ENCODE results near the gene CD2AP. TPM values are rescaled to one million over a fixed set of nuclear protein-coding genes. Genes with fewer than 3 reads are reported as not detected.

Gene CD2AP
- total RNA-seq, 2 experiments from 2014 or later, result 28.3 to 29.2 TPM

- Mint-ChIP-seq H3K4me3 (no peak overlapping the region), H3K9me3 (no peaks in the 10 kb centered on the region), H3K27me3 (no peaks in the 10 kb centered on the region)
Observed at GRCh38 chr6:47529734-47530133, 52.1 kb downstream of the CD2AP start.

GRCh38 chr6:47532981-47533585 lies 55.5 kb downstream of the CD2AP start:
- CTCF ChIA-PET, result no interaction called here
- intact Hi-C loops (cut with micrococcal nuclease), result no loop called here
- no peak overlapping the region for H3K27ac Mint-ChIP-seq
- H3K36me3 Mint-ChIP-seq (ENCODE audit: low read depth), result peaks cover 33% of the 10 kb centered on the region
- DNase-seq (no peak), ATAC-seq (no peak)
- POLR2A ChIA-PET, result no interaction called here
- no peaks in the 10 kb centered on the region for H3K9me3 Mint-ChIP-seq
- H3K4me1 Mint-ChIP-seq (ENCODE audit: low read depth), result peaks cover 13% of the 10 kb centered on the region
- no peak overlapping the region for H3K4me3 Mint-ChIP-seq
- H3K27me3 Mint-ChIP-seq, result no peaks in the 10 kb centered on the region
- TF ChIP-seq CTCF (IDR thresholded peaks at IDR 0.05), result no peak

More at GRCh38 chr6:47529734-47530133, 52.1 kb downstream of the CD2AP start:
- CTCF ChIA-PET, result interaction anchor here (0.8 to 1.0 kb wide), 2 partner anchors 10 to 44 kb away, joined by 3 to 4 read pairs; no protein-coding TSS in a partner anchor
- TF ChIP-seq CTCF (IDR thresholded peaks at IDR 0.05), result no peak
- DNase-seq (no peak), ATAC-seq (no peak)
- intact Hi-C loops (cut with micrococcal nuclease), result no loop called here
- Mint-ChIP-seq H3K36me3 (ENCODE audit: low read depth) (peaks cover 31% of the 10 kb centered on the region), H3K4me1 (ENCODE audit: low read depth) (peaks cover 20% of the 10 kb centered on the region), H3K27ac (no peak overlapping the region)
- POLR2A ChIA-PET, result no interaction called here

GRCh38 chr6:47534063-47534462 lies 56.5 kb downstream of the CD2AP start:
- H3K27ac Mint-ChIP-seq, result no peak overlapping the region
- intact Hi-C loops (cut with micrococcal nuclease), result no loop called here
- no peaks in the 10 kb centered on the region for H3K27me3 Mint-ChIP-seq
- no peak for TF ChIP-seq CTCF (IDR thresholded peaks at IDR 0.05)
- no peak overlapping the region for H3K4me3 Mint-ChIP-seq
- POLR2A ChIA-PET, result interaction anchor here (0.6 kb wide), 1 partner anchor 56 kb away, joined by 3 read pairs; no protein-coding TSS in a partner anchor
- H3K36me3 Mint-ChIP-seq (ENCODE audit: low read depth), result peaks cover 29% of the 10 kb centered on the region
- no peak for ATAC-seq
- peaks cover 16% of the 10 kb centered on the region for H3K4me1 Mint-ChIP-seq (ENCODE audit: low read depth)
- CTCF ChIA-PET, result no interaction called here
- no peaks in the 10 kb centered on the region for H3K9me3 Mint-ChIP-seq
- DNase-seq, result no peak

GRCh38 chr6:47535316-47536225 lies 58.0 kb downstream of the CD2AP start:
- POLR2A ChIA-PET, result no interaction called here

More at GRCh38 chr6:47535316-47536225, 58.0 kb downstream of the CD2AP start:
- no peak overlapping the region for H3K4me3 Mint-ChIP-seq
- H3K36me3 Mint-ChIP-seq (ENCODE audit: low read depth), result peaks cover 34% of the 10 kb centered on the region
- no peak for DNase-seq
- no peaks in the 10 kb centered on the region for H3K27me3 Mint-ChIP-seq
- no peak overlapping the region for H3K27ac Mint-ChIP-seq
- CTCF ChIA-PET, result interaction anchor here (0.6 kb wide), 1 partner anchor 8 kb away, joined by 3 read pairs; no protein-coding TSS in a partner anchor
- H3K9me3 Mint-ChIP-seq, result no peaks in the 10 kb centered on the region
- intact Hi-C loops (cut with micrococcal nuclease), result no loop called here
- no peak for ATAC-seq
- no peak for TF ChIP-seq CTCF (IDR thresholded peaks at IDR 0.05)
- peaks cover 17% of the 10 kb centered on the region for H3K4me1 Mint-ChIP-seq (ENCODE audit: low read depth)
